D341Med (cell line): ENCODE results near the gene LTC4S.
"Not testable (repeated sequence)": the region's sequence is repeated elsewhere in the genome, so short reads cannot be mapped to it uniquely, and the experiment has no call there.

ENCODE experiments used
- DNase-seq: peaks from one replicate; pipeline ENCODE4 v3.0.0; 2012; ENCODE audit warnings: low spot score

LTC4S gene

DNA sequence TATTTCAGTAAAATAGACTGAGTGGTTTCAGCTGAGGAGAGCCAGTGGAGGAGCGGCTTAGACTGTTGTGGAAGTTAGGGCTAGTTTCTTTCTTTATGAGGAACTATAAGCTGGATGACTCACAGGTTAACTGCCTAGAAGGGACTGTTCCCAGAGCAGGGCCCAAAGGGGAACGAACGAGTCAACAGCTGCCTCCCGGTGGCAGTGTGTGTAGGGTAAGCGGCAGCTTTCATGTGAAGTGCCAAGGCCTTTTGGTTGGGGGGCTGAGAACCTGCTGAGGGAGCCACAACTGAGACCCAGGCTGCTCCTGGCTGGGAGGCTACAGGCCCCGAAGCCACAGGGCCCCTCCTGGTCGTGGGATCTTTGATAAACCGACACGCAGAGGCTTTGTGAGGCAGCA lies 33.9 kb downstream of the LTC4S start:
- DNase-seq = no peak

GRCh38 chr5:179828756-179829421 lies 35.1 kb downstream of the LTC4S start:
- no peak for DNase-seq

DNA sequence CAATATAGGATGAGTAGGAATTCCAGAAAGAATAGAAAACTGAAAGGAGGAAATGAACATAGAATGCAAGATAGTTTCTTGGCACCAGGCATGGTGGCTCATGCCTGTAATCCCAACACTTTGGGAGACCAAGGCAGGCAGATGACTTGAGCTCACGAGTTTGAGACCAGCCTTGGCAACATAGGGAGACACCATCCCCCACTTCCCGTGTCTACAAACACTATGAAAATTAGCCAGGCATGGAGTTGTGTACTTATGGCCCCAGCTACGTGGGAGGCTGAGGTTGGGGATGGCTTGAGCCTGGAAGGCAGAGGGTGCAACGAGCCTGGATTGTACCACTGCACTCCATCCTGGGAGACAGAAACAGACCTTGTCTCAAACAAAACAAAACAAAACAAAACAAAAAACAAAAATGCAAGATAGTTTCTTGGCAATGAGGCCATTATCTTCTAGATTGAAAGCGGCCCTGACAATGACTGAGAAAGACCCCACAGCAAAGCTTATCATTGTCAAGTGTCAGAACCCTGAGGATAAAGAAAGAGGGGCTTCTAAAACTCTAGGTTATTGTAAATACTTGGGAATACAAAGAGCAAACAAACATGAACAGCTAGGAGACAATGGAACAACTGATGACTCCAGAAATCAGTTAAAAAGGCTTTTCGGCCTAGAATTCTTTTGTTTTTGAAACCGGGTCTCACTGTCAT lies 36.1 kb downstream of the LTC4S start:
- no peak for DNase-seq

GRCh38 chr5:179830818-179831468 lies 37.2 kb downstream of the LTC4S start:
- DNase-seq = no peak

DNA sequence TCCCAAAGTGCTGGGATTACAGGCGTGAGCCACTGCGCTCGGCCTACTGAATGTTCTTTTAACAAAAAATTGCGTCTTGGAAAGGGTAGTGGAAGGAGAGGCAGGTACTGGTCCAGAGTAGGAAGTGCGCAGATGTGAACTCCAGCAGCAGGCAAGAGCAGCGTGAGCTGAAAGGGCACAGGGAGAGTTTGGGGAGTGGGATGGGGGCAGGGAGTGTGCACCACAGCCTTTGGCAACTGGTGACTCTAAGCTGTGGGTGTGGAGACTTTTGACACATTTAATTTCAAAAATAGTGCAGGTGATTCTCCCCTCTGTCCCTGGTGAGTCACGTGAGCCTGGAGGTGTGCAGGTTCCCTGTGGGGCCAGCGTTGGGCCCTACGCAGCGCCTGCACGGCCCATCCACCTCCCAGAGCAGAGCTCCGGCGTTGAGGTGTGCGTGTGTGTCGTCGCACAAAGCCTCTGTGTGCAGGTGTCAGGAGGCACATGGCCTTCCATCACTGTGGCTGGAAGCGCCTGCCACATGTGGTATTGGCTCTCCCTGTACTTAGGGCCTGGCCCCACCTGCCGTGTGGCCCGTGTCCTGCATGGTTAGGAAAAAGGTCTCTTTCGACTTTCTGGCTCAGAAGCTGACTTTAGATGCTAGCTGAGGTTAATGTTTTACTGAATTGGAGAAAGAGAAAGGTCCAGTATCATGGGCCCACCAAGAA lies 38.4 kb downstream of the LTC4S start:
- DNase-seq = no peak

GRCh38 chr5:179833056-179833708 lies 39.4 kb downstream of the LTC4S start:
- DNase-seq = no peak

DNA sequence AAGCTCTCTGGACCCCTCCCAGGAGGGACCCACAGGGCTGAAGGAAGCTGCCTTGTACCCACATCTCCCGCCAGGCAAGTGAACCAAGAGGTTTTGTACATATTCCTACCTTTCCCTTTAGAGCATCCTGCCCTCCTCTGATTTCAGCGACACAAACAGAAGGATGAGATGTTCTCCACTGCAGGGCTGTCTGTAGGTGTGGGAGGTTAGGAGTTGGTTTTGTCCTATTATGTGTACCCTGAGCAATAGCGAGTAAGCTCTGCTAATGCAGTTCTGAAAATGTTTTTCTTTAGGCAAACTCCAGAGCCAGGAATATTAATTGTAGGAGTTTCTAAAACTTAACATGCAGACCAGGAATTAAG lies 39.9 kb downstream of the LTC4S start:
- DNase-seq = no peak

DNA sequence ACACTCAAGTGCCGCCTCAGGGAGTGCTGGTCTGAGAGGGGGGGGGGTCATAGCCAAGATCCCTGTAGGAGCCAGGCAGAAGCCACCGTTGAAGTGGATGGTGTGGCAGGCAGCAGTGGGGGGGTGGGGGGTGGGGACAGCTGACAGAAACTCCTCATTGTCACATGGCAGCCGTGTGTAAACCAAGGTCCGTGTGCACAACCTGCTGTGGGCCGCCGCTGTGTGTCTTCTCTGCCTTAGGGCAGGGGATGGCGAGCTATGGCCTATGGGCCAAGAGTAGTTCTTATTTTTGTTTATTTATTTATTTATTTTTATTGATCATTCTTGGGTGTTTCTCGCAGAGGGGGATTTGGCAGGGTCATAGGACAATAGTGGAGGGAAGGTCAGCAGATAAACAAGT lies 40.3 kb downstream of the LTC4S start:
- DNase-seq = no peak

- DNase-seq = not testable (repeated sequence)
These were observed 41.1 kb downstream of the LTC4S start for GRCh38 chr5:179834871-179835270.

DNA sequence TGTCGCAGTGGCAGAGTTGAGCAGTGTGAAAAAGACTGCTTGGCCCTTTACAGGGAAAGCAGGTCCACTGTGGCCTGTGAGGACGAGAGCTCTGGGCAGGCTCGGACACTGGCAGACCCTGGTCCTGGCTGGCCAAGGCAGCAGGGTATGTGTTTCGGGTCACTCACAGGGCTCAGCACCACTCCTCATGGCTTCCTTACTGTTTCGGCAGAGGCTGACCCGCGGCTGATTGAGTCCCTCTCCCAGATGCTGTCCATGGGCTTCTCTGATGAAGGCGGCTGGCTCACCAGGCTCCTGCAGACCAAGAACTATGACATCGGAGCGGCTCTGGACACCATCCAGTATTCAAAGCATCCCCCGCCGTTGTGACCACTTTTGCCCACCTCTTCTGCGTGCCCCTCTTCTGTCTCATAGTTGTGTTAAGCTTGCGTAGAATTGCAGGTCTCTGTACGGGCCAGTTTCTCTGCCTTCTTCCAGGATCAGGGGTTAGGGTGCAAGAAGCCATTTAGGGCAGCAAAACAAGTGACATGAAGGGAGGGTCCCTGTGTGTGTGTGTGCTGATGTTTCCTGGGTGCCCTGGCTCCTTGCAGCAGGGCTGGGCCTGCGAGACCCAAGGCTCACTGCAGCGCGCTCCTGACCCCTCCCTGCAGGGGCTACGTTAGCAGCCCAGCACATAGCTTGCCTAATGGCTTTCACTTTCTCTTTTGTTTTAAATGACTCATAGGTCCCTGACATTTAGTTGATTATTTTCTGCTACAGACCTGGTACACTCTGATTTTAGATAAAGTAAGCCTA lies 42.6 kb downstream of the LTC4S start:
- DNase-seq = no peak

- no peak for DNase-seq
These were observed 43.6 kb downstream of the LTC4S start for GRCh38 chr5:179837076-179838011.

DNA sequence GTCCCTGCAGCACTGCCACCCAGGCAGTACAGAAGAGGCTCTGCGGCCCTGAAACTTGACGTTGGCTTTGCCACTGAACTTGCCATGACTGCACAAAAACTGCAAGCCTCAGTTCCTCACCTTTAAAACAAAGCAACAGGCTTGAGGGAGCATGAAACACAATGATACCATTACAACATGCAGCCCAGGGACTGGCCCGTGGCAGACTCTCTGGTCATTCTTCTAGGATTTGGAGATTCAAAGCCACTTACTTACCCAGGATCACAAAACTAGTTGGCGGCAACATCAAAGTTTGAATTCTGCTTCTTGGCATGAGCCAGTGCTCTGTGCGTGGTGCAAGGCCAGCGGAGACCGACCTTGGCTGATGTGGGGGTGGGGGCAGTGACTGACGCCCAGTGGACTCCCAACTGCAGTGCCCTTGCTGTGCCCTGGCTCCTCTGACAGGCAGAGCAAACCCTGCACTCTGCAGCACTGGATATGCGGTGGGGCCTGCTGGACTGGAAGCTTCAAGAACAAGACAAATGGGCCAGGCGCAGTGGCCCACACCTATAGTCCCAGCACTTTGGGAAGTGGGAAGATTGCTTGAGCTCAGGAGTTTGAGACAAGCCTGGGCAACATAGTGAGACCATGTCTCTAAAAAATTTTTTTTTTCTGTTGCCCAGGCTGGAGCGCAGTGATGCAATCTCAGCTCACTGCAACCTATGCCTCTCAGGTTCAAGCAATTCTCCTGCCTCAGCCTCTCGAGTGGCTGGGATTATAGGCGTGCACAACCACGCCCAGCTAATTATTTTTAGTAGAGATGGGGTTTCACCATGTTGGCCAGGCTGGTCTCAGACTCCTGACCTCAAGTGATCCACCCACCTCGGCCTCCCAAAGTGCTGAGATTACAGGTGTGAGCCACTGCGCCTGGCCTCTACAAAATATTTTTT lies 45.8 kb downstream of the LTC4S start:
- DNase-seq = no peak

GRCh38 chr5:179840321-179840720 lies 46.5 kb downstream of the LTC4S start:
- DNase-seq = no peak

DNA sequence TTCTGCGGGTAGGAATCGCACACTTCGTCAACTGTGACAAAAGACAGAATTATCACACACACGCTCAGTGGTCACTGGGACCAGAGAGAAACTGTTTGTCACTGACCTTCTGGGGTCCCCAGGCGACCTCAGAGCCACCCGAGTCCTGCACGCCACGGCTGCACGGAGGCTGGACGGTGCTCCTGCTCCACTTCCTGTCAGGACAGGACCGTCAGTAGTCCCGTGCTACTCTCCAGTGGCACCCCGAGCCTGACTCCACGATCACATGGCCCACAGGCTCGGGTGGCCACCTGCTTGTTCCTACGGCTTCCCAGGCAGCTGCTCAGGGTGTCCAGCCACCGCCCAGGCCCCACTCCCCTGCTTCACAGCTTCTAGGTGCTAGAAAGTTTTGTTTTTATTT lies 47.0 kb downstream of the LTC4S start:
- DNase-seq = no peak

GRCh38 chr5:179841621-179842020 lies 47.8 kb downstream of the LTC4S start:
- no peak for DNase-seq
